ENCODE data around the gene ZNF407.

- TF ChIP-seq, protein P1, sequence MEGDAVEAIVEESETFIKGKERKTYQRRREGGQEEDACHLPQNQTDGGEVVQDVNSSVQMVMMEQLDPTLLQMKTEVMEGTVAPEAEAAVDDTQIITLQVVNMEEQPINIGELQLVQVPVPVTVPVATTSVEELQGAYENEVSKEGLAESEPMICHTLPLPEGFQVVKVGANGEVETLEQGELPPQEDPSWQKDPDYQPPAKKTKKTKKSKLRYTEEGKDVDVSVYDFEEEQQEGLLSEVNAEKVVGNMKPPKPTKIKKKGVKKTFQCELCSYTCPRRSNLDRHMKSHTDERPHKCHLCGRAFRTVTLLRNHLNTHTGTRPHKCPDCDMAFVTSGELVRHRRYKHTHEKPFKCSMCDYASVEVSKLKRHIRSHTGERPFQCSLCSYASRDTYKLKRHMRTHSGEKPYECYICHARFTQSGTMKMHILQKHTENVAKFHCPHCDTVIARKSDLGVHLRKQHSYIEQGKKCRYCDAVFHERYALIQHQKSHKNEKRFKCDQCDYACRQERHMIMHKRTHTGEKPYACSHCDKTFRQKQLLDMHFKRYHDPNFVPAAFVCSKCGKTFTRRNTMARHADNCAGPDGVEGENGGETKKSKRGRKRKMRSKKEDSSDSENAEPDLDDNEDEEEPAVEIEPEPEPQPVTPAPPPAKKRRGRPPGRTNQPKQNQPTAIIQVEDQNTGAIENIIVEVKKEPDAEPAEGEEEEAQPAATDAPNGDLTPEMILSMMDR (IDR thresholded peaks at IDR 0.05 in 8 of 11, conservative IDR thresholded peaks at IDR 0.05 in 3 of 11): no peak
- TF ChIP-seq POLR2AphosphoS5 (IDR thresholded peaks at IDR 0.05): no peak
- no peak for TF ChIP-seq POLR2A (IDR thresholded peaks at IDR 0.05)
These were observed 279.1 kb downstream of the ZNF407 start for GRCh38 chr18:74876630-74877243.
